H7 (cell line): Measurements from ENCODE around the gene SLC8A3. TPM values are rescaled to one million over a fixed set of nuclear protein-coding genes. Genes with fewer than 3 reads are reported as not detected.
A peak's percentile ranks its signal among the peaks of the same experiment; 100 is the strongest.

Experiments used
- DNase-seq: peaks from one replicate; pipeline ENCODE4 v3.0.0; 2012
- H3K27me3 ChIP-seq: 2 replicates; pipeline ENCODE4 v1.6.0; 2011; ENCODE audit warnings: mild to moderate bottlenecking, low read length; ENCODE audit not compliant: control insufficient read depth, insufficient read depth
- H3K36me3 ChIP-seq: replicated peaks from 2 replicates; pipeline ENCODE4 v1.5.1; 2011; ENCODE audit warnings: low read length; ENCODE audit not compliant: control insufficient read depth, insufficient read depth
- H3K4me3 ChIP-seq: 2 replicates; pipeline ENCODE4 v1.5.1; 2011; ENCODE audit warnings: low read depth, mild to moderate bottlenecking, control low read depth, low read length, moderate library complexity; ENCODE audit not compliant: insufficient read depth
- total RNA-seq: library from RNA; depleted of rRNA; stranded (reverse); fragments of >200 nt; shearing (Covaris generic); gene quantifications from 2 replicates; pipeline ENCODE4 v1.2.3, GENCODE V29; 2014

The SLC8A3 gene
- total RNA-seq, 1 experiment from 2014 or later = 0.35 TPM

GRCh38 chr14:70049605-70050004 is 139.1 kb downstream of the SLC8A3 start:
- Histone ChIP-seq H3K27me3 (peaks cover 2% of the 10 kb centered on the region), H3K36me3 (no peaks in the 10 kb centered on the region), H3K4me3 (no peak overlapping the region)
- DNase-seq = no peak

- H3K4me3 ChIP-seq = no peak overlapping the region
- H3K27me3 ChIP-seq = peaks cover 2% of the 10 kb centered on the region
- DNase-seq = no peak
- H3K36me3 ChIP-seq = no peaks in the 10 kb centered on the region
These were observed 140.5 kb downstream of the SLC8A3 start for GRCh38 chr14:70048313-70048654.

- H3K4me3 ChIP-seq = no peak overlapping the region
- H3K27me3 ChIP-seq = peaks cover 2% of the 10 kb centered on the region
- no peak for DNase-seq
- no peaks in the 10 kb centered on the region for H3K36me3 ChIP-seq
These were observed 141.0 kb downstream of the SLC8A3 start for GRCh38 chr14:70047598-70048312.

- peak; percentile 86 for DNase-seq
- Histone ChIP-seq H3K36me3 (no peaks in the 10 kb centered on the region), H3K4me3 (no peak overlapping the region), H3K27me3 (peaks cover 2% of the 10 kb centered on the region)
These were observed 142.8 kb downstream of the SLC8A3 start for GRCh38 chr14:70045844-70046535.

- Histone ChIP-seq H3K36me3 (no peaks in the 10 kb centered on the region), H3K27me3 (peaks cover 2% of the 10 kb centered on the region), H3K4me3 (no peak overlapping the region)
- DNase-seq = no peak
These were observed 143.4 kb downstream of the SLC8A3 start for GRCh38 chr14:70045310-70045709.

GRCh38 chr14:70043001-70043400 is 145.8 kb downstream of the SLC8A3 start:
- H3K27me3 ChIP-seq = peaks cover 2% of the 10 kb centered on the region
- H3K4me3 ChIP-seq = no peak overlapping the region
- no peaks in the 10 kb centered on the region for H3K36me3 ChIP-seq
- no peak for DNase-seq

GRCh38 chr14:70036665-70037064 is 152.1 kb downstream of the SLC8A3 start:
- Histone ChIP-seq H3K27me3 (no peaks in the 10 kb centered on the region), H3K36me3 (no peaks in the 10 kb centered on the region), H3K4me3 (no peak overlapping the region)
- no peak for DNase-seq

GRCh38 chr14:70034257-70034656 is 154.5 kb downstream of the SLC8A3 start:
- H3K27me3 ChIP-seq = no peaks in the 10 kb centered on the region
- no peak overlapping the region for H3K4me3 ChIP-seq
- no peak for DNase-seq
- no peaks in the 10 kb centered on the region for H3K36me3 ChIP-seq

- Histone ChIP-seq H3K27me3 (no peaks in the 10 kb centered on the region), H3K36me3 (no peaks in the 10 kb centered on the region), H3K4me3 (no peak overlapping the region)
- DNase-seq = no peak
These were observed 155.2 kb downstream of the SLC8A3 start for GRCh38 chr14:70033561-70033960.

- Histone ChIP-seq H3K27me3 (no peaks in the 10 kb centered on the region), H3K4me3 (no peak overlapping the region), H3K36me3 (no peaks in the 10 kb centered on the region)
These were observed 155.6 kb downstream of the SLC8A3 start for GRCh38 chr14:70033116-70033515.

GRCh38 chr14:70032447-70032846 is 156.3 kb downstream of the SLC8A3 start:
- H3K4me3 ChIP-seq = no peak overlapping the region
- no peaks in the 10 kb centered on the region for H3K36me3 ChIP-seq
- H3K27me3 ChIP-seq = no peaks in the 10 kb centered on the region
- peak; percentile 62 for DNase-seq

More at GRCh38 chr14:70033116-70033515, 155.6 kb downstream of the SLC8A3 start:
- DNase-seq = no peak

GRCh38 chr14:70032016-70032415 is 156.7 kb downstream of the SLC8A3 start:
- no peak overlapping the region for H3K4me3 ChIP-seq
- H3K27me3 ChIP-seq = no peaks in the 10 kb centered on the region
- no peaks in the 10 kb centered on the region for H3K36me3 ChIP-seq
- DNase-seq = no peak

GRCh38 chr14:70029296-70030132 is 159.2 kb downstream of the SLC8A3 start:
- Histone ChIP-seq H3K4me3 (no peak overlapping the region), H3K27me3 (no peaks in the 10 kb centered on the region), H3K36me3 (no peaks in the 10 kb centered on the region)
- DNase-seq = no peak

- no peaks in the 10 kb centered on the region for H3K36me3 ChIP-seq
- peak; percentile 95 for DNase-seq
These were observed 160.8 kb downstream of the SLC8A3 start for GRCh38 chr14:70027785-70028428.

More at GRCh38 chr14:70027785-70028428, 160.8 kb downstream of the SLC8A3 start:
- H3K4me3 ChIP-seq = no peak overlapping the region
- no peaks in the 10 kb centered on the region for H3K27me3 ChIP-seq
